A673 (cell line): ENCODE measurements around the gene BORCS8.

ENCODE experiments used
- CTCF ChIP-seq: fragments of 300-800, 200-600 bp; sonication (generic); conservative IDR thresholded peaks from 2 replicates; pipeline ENCODE4 v1.5.1; 2017; ENCODE audit warnings: low read depth, mild to moderate bottlenecking, antibody characterized with exemption, low read length, moderate library complexity, mixed read lengths
- EZH2 ChIP-seq: fragments of 200-600 bp; sonication (generic); IDR thresholded peaks from 2 replicates; pipeline ENCODE4 v1.6.1; 2017; ENCODE audit warnings: borderline replicate concordance, low read depth, mild to moderate bottlenecking, mixed read lengths, antibody characterized with exemption, low read length; ENCODE audit not compliant: poor library complexity, severe bottlenecking

DNA sequence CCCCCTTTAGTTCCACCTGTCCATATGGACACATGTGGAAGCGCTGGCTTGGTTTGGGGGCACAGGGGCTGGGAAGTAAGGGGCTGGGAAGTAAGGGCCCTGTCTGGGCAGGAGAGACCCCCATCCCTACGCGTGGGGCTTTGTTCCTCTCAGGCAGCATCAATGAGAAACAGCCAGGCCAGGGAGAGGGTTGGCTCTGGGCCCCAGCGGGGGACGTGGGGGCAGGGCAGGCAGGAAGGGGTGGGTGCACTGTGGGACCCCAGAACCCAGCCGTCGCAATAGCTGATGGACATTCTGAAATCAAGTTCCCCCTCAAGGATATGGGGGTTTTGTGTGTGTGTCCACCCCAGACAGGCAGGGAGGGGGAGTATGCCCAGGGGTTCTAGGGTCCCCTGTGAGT, 21.0 kb upstream of the BORCS8 start:
- TF ChIP-seq CTCF (no peak), EZH2 (no peak)
